ENCODE results near the gene CEP170B. TPM values are rescaled to one million over a fixed set of nuclear protein-coding genes. Genes with fewer than 3 reads are reported as not detected.

The CEP170B gene
- total RNA-seq, 1 donor from 2014 or later, result 55.4 TPM

GRCh38 chr14:104898870-104899510 is 33.9 kb downstream of the CEP170B start:
- Histone ChIP-seq H3K36me3 (ENCODE audit: insufficient read depth, low read length) (no peaks in the 10 kb centered on the region), H2AFZ (ENCODE audit: low read depth, low read length) (no peak overlapping the region), H3K4me2 (ENCODE audit: low read length) (no peak overlapping the region), H3K4me1 (ENCODE audit: insufficient read depth, low read length) (no peaks in the 10 kb centered on the region), H3K4me3 (ENCODE audit: insufficient read depth, low read depth, low read length) (no peak overlapping the region), H3K79me2 (ENCODE audit: insufficient read depth, low read length) (no peaks in the 10 kb centered on the region), H3K9ac (ENCODE audit: low read length) (no peak overlapping the region), H3K9me3 (ENCODE audit: insufficient read depth, low read depth, low read length) (no peaks in the 10 kb centered on the region), H3K27ac (ENCODE audit: low read depth, low read length) (no peak overlapping the region), H3K27me3 (ENCODE audit: insufficient read depth, low read length) (peaks cover 5% of the 10 kb centered on the region), H4K20me1 (ENCODE audit: insufficient read depth, low read length) (peaks cover 9% of the 10 kb centered on the region)
- DNase-seq (ENCODE audit: low read depth) (no peak), FAIRE-seq (no peak)
- peaks cover 10% of the 10 kb centered on the region for H3K27me3 Mint-ChIP-seq (ENCODE audit: low read depth, unreplicated experiment)
- TF ChIP-seq CTCF (IDR thresholded peaks at IDR 0.05; ENCODE audit: insufficient read depth, low read depth, low read length), result no peak
- TF ChIP-seq EZH2 (IDR thresholded peaks at IDR 0.05; ENCODE audit: insufficient read depth, low read length), result no peak
- H3K27ac Mint-ChIP-seq (ENCODE audit: unreplicated experiment), result no peak overlapping the region
- peaks cover 4% of the 10 kb centered on the region for H3K36me3 Mint-ChIP-seq (ENCODE audit: low read depth, unreplicated experiment)
- H3K9me3 Mint-ChIP-seq (ENCODE audit: unreplicated experiment), result peaks cover 9% of the 10 kb centered on the region
- H3K4me3 Mint-ChIP-seq (ENCODE audit: unreplicated experiment), result no peak overlapping the region
- no peaks in the 10 kb centered on the region for H3K4me1 Mint-ChIP-seq (ENCODE audit: low read depth, unreplicated experiment)

- Histone ChIP-seq H3K4me3 (ENCODE audit: insufficient read depth, low read depth, low read length) (no peak overlapping the region), H3K79me2 (ENCODE audit: insufficient read depth, low read length) (no peaks in the 10 kb centered on the region), H3K4me2 (ENCODE audit: low read length) (no peak overlapping the region), H3K9ac (ENCODE audit: low read length) (no peak overlapping the region), H2AFZ (ENCODE audit: low read depth, low read length) (no peak overlapping the region), H3K9me3 (ENCODE audit: insufficient read depth, low read depth, low read length) (no peaks in the 10 kb centered on the region), H3K27me3 (ENCODE audit: insufficient read depth, low read length) (peaks cover 10% of the 10 kb centered on the region), H3K4me1 (ENCODE audit: insufficient read depth, low read length) (no peaks in the 10 kb centered on the region), H4K20me1 (ENCODE audit: insufficient read depth, low read length) (peaks cover 9% of the 10 kb centered on the region), H3K36me3 (ENCODE audit: insufficient read depth, low read length) (no peaks in the 10 kb centered on the region), H3K27ac (ENCODE audit: low read depth, low read length) (no peak overlapping the region)
- FAIRE-seq (no peak), DNase-seq (ENCODE audit: low read depth) (no peak)
- H3K4me3 Mint-ChIP-seq (ENCODE audit: unreplicated experiment), result no peak overlapping the region
- peaks cover 18% of the 10 kb centered on the region for H3K27me3 Mint-ChIP-seq (ENCODE audit: low read depth, unreplicated experiment)
- H3K4me1 Mint-ChIP-seq (ENCODE audit: low read depth, unreplicated experiment), result no peaks in the 10 kb centered on the region
- H3K36me3 Mint-ChIP-seq (ENCODE audit: low read depth, unreplicated experiment), result peaks cover 3% of the 10 kb centered on the region
- no peak overlapping the region for H3K27ac Mint-ChIP-seq (ENCODE audit: unreplicated experiment)
- TF ChIP-seq CTCF (IDR thresholded peaks at IDR 0.05; ENCODE audit: insufficient read depth, low read depth, low read length), result no peak
- TF ChIP-seq EZH2 (IDR thresholded peaks at IDR 0.05; ENCODE audit: insufficient read depth, low read length), result no peak
- H3K9me3 Mint-ChIP-seq (ENCODE audit: unreplicated experiment), result peaks cover 17% of the 10 kb centered on the region
These were observed 34.7 kb downstream of the CEP170B start for GRCh38 chr14:104899781-104900180.

Measured in astrocyte (in vitro differentiated cells and primary cell).